ENCODE data around the gene HRCT1. TPM values are rescaled to one million over a fixed set of nuclear protein-coding genes. Genes with fewer than 3 reads are reported as not detected.

HRCT1 gene
- total RNA-seq, 6 donors from 2014 or later: 2.1 to 19.1 (median 10.6) TPM

GRCh38 chr9:35935261-35935660 lies 29.3 kb downstream of the HRCT1 start:
- DNase-seq: no peak
- TF ChIP-seq POLR2AphosphoS5 (IDR thresholded peaks at IDR 0.05): no peak
- TF ChIP-seq POLR2A (IDR thresholded peaks at IDR 0.05): no peak
- TF ChIP-seq CTCF (IDR thresholded peaks at IDR 0.05): no peak
- no peak for TF ChIP-seq EP300 (IDR thresholded peaks at IDR 0.05)
- 88 to 92% methylated on average over 4 of the region's 4 CpGs for WGBS, 2 donors
- H3K36me3 ChIP-seq: no peaks in the 10 kb centered on the region
- no peak overlapping the region for H3K27ac ChIP-seq
- ATAC-seq (ENCODE audit: low FRiP score in 2 of 2): no peak
- H3K4me1 ChIP-seq: peaks cover 0 to 10% (median 10%) of the 10 kb centered on the region in 4 donors
- H3K27me3 ChIP-seq: no peaks in the 10 kb centered on the region
- H3K9me3 ChIP-seq: no peaks in the 10 kb centered on the region
- H3K4me3 ChIP-seq: no peak overlapping the region

- TF ChIP-seq POLR2A (IDR thresholded peaks at IDR 0.05): no peak
- TF ChIP-seq CTCF (IDR thresholded peaks at IDR 0.05): no peak
- no peak for TF ChIP-seq EP300 (IDR thresholded peaks at IDR 0.05)
- TF ChIP-seq POLR2AphosphoS5 (IDR thresholded peaks at IDR 0.05): no peak
- H3K9me3 ChIP-seq: no peaks in the 10 kb centered on the region
- H3K4me3 ChIP-seq: no peak overlapping the region
- ATAC-seq (ENCODE audit: low FRiP score in 2 of 2) (no peak), DNase-seq (no peak)
- no peaks in the 10 kb centered on the region for H3K27me3 ChIP-seq
- H3K36me3 ChIP-seq: no peaks in the 10 kb centered on the region
- peaks cover 0 to 10% (median 10%) of the 10 kb centered on the region in 4 donors for H3K4me1 ChIP-seq
- H3K27ac ChIP-seq: no peak overlapping the region
- 56 to 63% methylated on average over 7 of the region's 7 CpGs for WGBS, 2 donors
Measured at GRCh38 chr9:35935755-35936509, 29.9 kb downstream of the HRCT1 start.

- Histone ChIP-seq H3K4me3 (no peak overlapping the region), H3K4me1 (peaks cover 0 to 10% (median 10%) of the 10 kb centered on the region in 4 donors), H3K27me3 (no peaks in the 10 kb centered on the region), H3K36me3 (no peaks in the 10 kb centered on the region), H3K9me3 (no peaks in the 10 kb centered on the region), H3K27ac (no peak overlapping the region)
- TF ChIP-seq POLR2A (IDR thresholded peaks at IDR 0.05) (no peak), EP300 (IDR thresholded peaks at IDR 0.05) (no peak), CTCF (IDR thresholded peaks at IDR 0.05) (no peak), POLR2AphosphoS5 (IDR thresholded peaks at IDR 0.05) (no peak)
- no peak for DNase-seq
- WGBS, 2 donors: 82 to 90% methylated on average over 2 of the region's 2 CpGs
- no peak for ATAC-seq (ENCODE audit: low FRiP score in 2 of 2)
Measured at GRCh38 chr9:35937227-35937626, 31.2 kb downstream of the HRCT1 start.

GRCh38 chr9:35938474-35939356 lies 32.7 kb downstream of the HRCT1 start:
- DNase-seq: no peak
- 85 to 90% methylated on average over 9 to 10 of the region's 10 CpGs for WGBS, 2 donors
- TF ChIP-seq POLR2AphosphoS5 (IDR thresholded peaks at IDR 0.05) (no peak), POLR2A (IDR thresholded peaks at IDR 0.05) (no peak), EP300 (IDR thresholded peaks at IDR 0.05) (no peak), CTCF (IDR thresholded peaks at IDR 0.05) (no peak)
- ATAC-seq (ENCODE audit: low FRiP score in 2 of 2): no peak
- Histone ChIP-seq H3K27me3 (no peaks in the 10 kb centered on the region), H3K4me1 (peaks cover 0 to 1% (median 0%) of the 10 kb centered on the region in 4 donors), H3K9me3 (no peaks in the 10 kb centered on the region), H3K36me3 (no peaks in the 10 kb centered on the region), H3K4me3 (no peak overlapping the region), H3K27ac (no peak overlapping the region)

Data from upper lobe of left lung (tissue), 6 donors.